OCI-M2 (cell line): ENCODE measurements around the gene NCCRP1.
"Not testable (repeated sequence)": the region's sequence is repeated elsewhere in the genome, so short reads cannot be mapped to it uniquely, and the experiment has no call there.

Experiments used
- DNase-seq: peaks from one replicate; lab custom pipeline; 2025; ENCODE audit not compliant: unreplicated experiment; lab: John Stamatoyannopoulos, UW

Gene NCCRP1

GRCh38 chr19:39244410-39245100 is 47.8 kb downstream of the NCCRP1 start, which contains the start of gene IFNL3:
TSS of gene IFNL3 (minus strand) at chr19:39245006. CDS start at chr19:39244967, 39 bp downstream.
- DNase-seq = not testable (repeated sequence)

- not testable (repeated sequence) for DNase-seq
These were observed 48.4 kb downstream of the NCCRP1 start for GRCh38 chr19:39245166-39245565.

- DNase-seq = no peak
These were observed 50.3 kb downstream of the NCCRP1 start for GRCh38 chr19:39246951-39247669.

- DNase-seq = no peak
These were observed 51.2 kb downstream of the NCCRP1 start for GRCh38 chr19:39247701-39248664.

GRCh38 chr19:39248806-39249205 is 52.0 kb downstream of the NCCRP1 start, which contains the start of gene IFNL4:
TSS of gene IFNL4 (minus strand) at chr19:39248856.
- no peak for DNase-seq

GRCh38 chr19:39251081-39251480 is 54.3 kb downstream of the NCCRP1 start:
- no peak for DNase-seq
